ENCODE measurements around the gene UGT1A8. TPM values are rescaled to one million over a fixed set of nuclear protein-coding genes. Genes with fewer than 3 reads are reported as not detected.

UGT1A8 gene
- total RNA-seq, 1 experiment from 2014 or later: not detected

DNA sequence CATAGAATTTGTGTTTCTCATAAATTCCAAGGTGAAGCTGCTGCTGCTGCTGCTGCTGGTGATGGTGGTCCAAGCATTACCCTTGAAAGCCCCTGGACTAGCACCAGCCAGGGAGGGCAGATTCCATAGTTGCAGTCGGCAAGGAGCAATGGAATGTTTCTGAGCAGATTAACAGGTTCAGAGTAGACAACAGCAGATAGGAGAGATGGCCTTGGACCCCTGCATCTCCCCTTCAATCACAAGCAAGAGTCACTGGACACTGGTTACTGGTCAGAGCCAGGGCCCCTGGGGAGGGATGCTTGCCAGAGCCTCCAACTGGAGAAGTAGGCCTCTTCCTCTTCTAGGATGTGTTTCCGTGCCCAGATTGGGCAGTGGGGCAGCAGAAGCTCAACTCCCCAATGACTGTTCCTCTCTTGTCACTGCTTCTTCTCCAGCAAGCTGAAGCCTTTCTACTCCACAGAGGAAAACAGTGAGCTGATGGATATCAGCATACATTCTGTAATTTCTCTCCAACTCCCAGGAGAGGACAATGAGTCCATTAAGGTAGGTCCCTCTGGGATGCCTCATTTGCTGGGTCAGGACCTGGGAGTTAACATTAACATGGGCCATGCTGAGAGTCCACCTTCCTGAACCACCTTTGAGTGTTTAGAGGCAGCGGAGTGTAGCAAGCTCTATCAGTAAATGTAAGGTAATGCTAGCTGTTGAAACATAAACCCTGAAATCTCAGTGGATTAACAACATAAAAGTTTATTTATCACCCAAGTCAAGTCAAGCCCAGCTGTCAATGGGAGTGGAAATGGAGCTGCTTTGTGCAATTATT is 196.0 kb downstream of the UGT1A8 start:
- H3K9me3 ChIP-seq (ENCODE audit: control insufficient read depth in 1 of 2, insufficient read depth in 1 of 2, low read depth in 1 of 2, low read length in 2 of 2): no peaks in the 10 kb centered on the region

DNA sequence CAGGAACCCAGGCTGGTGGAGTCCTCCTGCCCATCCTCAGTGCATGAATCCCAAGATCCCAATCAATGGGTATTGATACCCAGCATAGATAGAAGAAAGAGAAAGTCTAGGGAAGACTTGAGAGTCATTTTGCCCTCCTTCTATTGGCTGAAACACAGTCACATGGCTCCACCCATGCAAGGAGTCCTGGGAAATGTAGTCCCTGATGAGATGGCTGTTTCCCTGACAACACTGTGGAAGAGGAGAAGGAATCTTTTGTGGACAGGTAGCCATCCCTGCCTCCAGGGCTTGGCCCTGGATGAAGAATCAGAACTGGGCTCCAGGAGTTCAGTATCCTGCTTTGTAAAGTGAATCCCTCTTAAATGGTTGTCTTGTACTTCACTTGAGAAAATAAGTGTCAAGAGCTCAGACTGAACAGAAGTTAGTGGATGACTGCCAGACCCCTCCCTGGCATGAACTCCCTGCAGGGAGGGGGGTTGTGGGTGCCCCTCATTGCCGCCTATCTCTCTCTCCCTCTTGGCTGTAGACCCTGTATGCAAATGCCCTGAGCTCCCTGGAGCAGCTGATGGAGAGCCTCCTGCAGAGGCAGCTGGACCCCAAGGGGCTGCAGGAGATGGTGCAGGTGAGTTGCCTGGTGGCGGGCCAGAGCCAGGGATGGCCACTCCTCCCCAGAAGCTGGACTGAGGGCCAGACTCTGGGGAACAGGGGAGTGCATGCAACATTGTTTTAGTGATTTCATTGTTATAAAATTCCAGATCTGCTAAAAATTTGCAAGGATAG is 196.8 kb downstream of the UGT1A8 start:
- no TSS peak for BruUV-seq (replicated peaks)
- RAD21 ChIA-PET (ENCODE audit: low non-redundant PET in 1 of 2, low total read pairs in 2 of 2, uncharacterized antibody in 2 of 2, unreplicated experiment in 2 of 2): no interaction called here
- Histone ChIP-seq H3K4me3 (replicated peaks in 1 of 2; ENCODE audit: low read depth in 1 of 2, low read length in 2 of 2) (no peak overlapping the region), H3K4me2 (ENCODE audit: low read length) (no peak overlapping the region), H4K20me1 (ENCODE audit: insufficient read depth) (no peaks in the 10 kb centered on the region), H3K27ac (ENCODE audit: low read depth, low read length) (no peak overlapping the region), H2AFZ (ENCODE audit: low read depth, low read length, poor library complexity, severe bottlenecking) (no peak overlapping the region), H3K36me3 (ENCODE audit: control insufficient read depth in 1 of 2, insufficient read depth in 2 of 2, low read length in 2 of 2) (no peaks in the 10 kb centered on the region), H3K79me2 (ENCODE audit: insufficient read depth, low read length) (no peaks in the 10 kb centered on the region), H3K9me2 (ENCODE audit: insufficient read depth) (no peaks in the 10 kb centered on the region), H3K9ac (ENCODE audit: low read length) (no peak overlapping the region), H3K4me1 (ENCODE audit: control insufficient read depth in 1 of 2, insufficient read depth in 2 of 2, low read length in 2 of 2) (no peaks in the 10 kb centered on the region), H3K9me3 (ENCODE audit: control insufficient read depth in 1 of 2, insufficient read depth in 1 of 2, low read depth in 1 of 2, low read length in 2 of 2) (no peaks in the 10 kb centered on the region), H3K27me3 (ENCODE audit: insufficient read depth, low read length) (no peaks in the 10 kb centered on the region)
- intact Hi-C loops (cut with micrococcal nuclease): no loop called here
- CTCF ChIA-PET: no interaction called here
- ATAC-seq (peak; percentile 85), DNase-seq (ENCODE audit: low read depth, low spot score) (peak; percentile 24)
- POLR2A ChIA-PET: no interaction called here
- TF ChIP-seq YY1 (IDR thresholded peaks at IDR 0.05; ENCODE audit: extremely low read depth, insufficient replicate concordance, low read depth, low read length) (peak; percentile 10), EGR1 (IDR thresholded peaks at IDR 0.05; ENCODE audit: low read depth) (no peak), SP1 (IDR thresholded peaks at IDR 0.05; ENCODE audit: low read depth) (peak; percentile 49), POLR2A (IDR thresholded peaks at IDR 0.05; ENCODE audit: borderline replicate concordance, extremely low read depth, insufficient read depth, insufficient read length) (no peak)
- TF ChIP-seq, protein P1, sequence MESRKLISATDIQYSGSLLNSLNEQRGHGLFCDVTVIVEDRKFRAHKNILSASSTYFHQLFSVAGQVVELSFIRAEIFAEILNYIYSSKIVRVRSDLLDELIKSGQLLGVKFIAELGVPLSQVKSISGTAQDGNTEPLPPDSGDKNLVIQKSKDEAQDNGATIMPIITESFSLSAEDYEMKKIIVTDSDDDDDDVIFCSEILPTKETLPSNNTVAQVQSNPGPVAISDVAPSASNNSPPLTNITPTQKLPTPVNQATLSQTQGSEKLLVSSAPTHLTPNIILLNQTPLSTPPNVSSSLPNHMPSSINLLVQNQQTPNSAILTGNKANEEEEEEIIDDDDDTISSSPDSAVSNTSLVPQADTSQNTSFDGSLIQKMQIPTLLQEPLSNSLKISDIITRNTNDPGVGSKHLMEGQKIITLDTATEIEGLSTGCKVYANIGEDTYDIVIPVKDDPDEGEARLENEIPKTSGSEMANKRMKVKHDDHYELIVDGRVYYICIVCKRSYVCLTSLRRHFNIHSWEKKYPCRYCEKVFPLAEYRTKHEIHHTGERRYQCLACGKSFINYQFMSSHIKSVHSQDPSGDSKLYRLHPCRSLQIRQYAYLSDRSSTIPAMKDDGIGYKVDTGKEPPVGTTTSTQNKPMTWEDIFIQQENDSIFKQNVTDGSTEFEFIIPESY (IDR thresholded peaks at IDR 0.05; ENCODE audit: extremely low read depth, insufficient replicate concordance, low read length): no peak
- TF ChIP-seq, protein P2, sequence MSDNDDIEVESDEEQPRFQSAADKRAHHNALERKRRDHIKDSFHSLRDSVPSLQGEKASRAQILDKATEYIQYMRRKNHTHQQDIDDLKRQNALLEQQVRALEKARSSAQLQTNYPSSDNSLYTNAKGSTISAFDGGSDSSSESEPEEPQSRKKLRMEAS (IDR thresholded peaks at IDR 0.05): no peak
- TF ChIP-seq, protein P3, sequence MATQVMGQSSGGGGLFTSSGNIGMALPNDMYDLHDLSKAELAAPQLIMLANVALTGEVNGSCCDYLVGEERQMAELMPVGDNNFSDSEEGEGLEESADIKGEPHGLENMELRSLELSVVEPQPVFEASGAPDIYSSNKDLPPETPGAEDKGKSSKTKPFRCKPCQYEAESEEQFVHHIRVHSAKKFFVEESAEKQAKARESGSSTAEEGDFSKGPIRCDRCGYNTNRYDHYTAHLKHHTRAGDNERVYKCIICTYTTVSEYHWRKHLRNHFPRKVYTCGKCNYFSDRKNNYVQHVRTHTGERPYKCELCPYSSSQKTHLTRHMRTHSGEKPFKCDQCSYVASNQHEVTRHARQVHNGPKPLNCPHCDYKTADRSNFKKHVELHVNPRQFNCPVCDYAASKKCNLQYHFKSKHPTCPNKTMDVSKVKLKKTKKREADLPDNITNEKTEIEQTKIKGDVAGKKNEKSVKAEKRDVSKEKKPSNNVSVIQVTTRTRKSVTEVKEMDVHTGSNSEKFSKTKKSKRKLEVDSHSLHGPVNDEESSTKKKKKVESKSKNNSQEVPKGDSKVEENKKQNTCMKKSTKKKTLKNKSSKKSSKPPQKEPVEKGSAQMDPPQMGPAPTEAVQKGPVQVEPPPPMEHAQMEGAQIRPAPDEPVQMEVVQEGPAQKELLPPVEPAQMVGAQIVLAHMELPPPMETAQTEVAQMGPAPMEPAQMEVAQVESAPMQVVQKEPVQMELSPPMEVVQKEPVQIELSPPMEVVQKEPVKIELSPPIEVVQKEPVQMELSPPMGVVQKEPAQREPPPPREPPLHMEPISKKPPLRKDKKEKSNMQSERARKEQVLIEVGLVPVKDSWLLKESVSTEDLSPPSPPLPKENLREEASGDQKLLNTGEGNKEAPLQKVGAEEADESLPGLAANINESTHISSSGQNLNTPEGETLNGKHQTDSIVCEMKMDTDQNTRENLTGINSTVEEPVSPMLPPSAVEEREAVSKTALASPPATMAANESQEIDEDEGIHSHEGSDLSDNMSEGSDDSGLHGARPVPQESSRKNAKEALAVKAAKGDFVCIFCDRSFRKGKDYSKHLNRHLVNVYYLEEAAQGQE (IDR thresholded peaks at IDR 0.05; ENCODE audit: low read depth): no peak

More for the DNA sequence above, 196.0 kb downstream of the UGT1A8 start:
- Histone ChIP-seq H3K4me1 (ENCODE audit: control insufficient read depth in 1 of 2, insufficient read depth in 2 of 2, low read length in 2 of 2) (no peaks in the 10 kb centered on the region), H4K20me1 (ENCODE audit: insufficient read depth) (no peaks in the 10 kb centered on the region), H3K36me3 (ENCODE audit: control insufficient read depth in 1 of 2, insufficient read depth in 2 of 2, low read length in 2 of 2) (no peaks in the 10 kb centered on the region), H3K27me3 (ENCODE audit: insufficient read depth, low read length) (no peaks in the 10 kb centered on the region; the same call in 1 of the 2 replicates), H3K79me2 (ENCODE audit: insufficient read depth, low read length) (no peaks in the 10 kb centered on the region), H3K4me3 (replicated peaks in 1 of 2; ENCODE audit: low read depth in 1 of 2, low read length in 2 of 2) (no peak overlapping the region), H3K27ac (ENCODE audit: low read depth, low read length) (no peak overlapping the region), H3K9me2 (ENCODE audit: insufficient read depth) (no peaks in the 10 kb centered on the region), H2AFZ (ENCODE audit: low read depth, low read length, poor library complexity, severe bottlenecking) (no peak overlapping the region), H3K4me2 (ENCODE audit: low read length) (no peak overlapping the region), H3K9ac (ENCODE audit: low read length) (no peak overlapping the region)
- POLR2A ChIA-PET: no interaction called here
- intact Hi-C loops (cut with micrococcal nuclease): no loop called here
- TF ChIP-seq CEBPB (IDR thresholded peaks at IDR 0.05; ENCODE audit: low read depth) (no peak), YY1 (IDR thresholded peaks at IDR 0.05; ENCODE audit: extremely low read depth, insufficient replicate concordance, low read depth, low read length) (no peak), SP1 (IDR thresholded peaks at IDR 0.05; ENCODE audit: low read depth) (no peak)
- TF ChIP-seq, protein P4, sequence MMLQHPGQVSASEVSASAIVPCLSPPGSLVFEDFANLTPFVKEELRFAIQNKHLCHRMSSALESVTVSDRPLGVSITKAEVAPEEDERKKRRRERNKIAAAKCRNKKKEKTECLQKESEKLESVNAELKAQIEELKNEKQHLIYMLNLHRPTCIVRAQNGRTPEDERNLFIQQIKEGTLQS (IDR thresholded peaks at IDR 0.05): no peak
- CTCF ChIA-PET: no interaction called here
- RAD21 ChIA-PET (ENCODE audit: low non-redundant PET in 1 of 2, low total read pairs in 2 of 2, uncharacterized antibody in 2 of 2, unreplicated experiment in 2 of 2): no interaction called here
- no TSS peak for BruUV-seq (replicated peaks)
- no peak for DNase-seq (ENCODE audit: low read depth, low spot score)
- ATAC-seq: no peak
